Measurements from ENCODE around the gene GRAP2. TPM values are rescaled to one million over a fixed set of nuclear protein-coding genes. Genes with fewer than 3 reads are reported as not detected.

The GRAP2 gene
- total and polyA plus RNA-seq, 9 of the 15 experiments (the other 6 are each of a cell fraction or from before 2014, with no cell fraction given) = 4.8 to 88.7 (median 60.4) TPM

- peak overlapping the region in 1 of 2 experiments; percentile 80; a peak in 1 of 4 replicates for H3K9ac ChIP-seq (ENCODE audit: insufficient read depth in 1 of 2, low read depth in 2 of 2, low read length in 2 of 2)
- no peaks in the 10 kb centered on the region for H3K36me3 ChIP-seq (ENCODE audit: control insufficient read depth, insufficient read depth, low read length)
- CTCF ChIA-PET (ENCODE audit: low intra/inter-chr PET ratio) = no interaction called here
- intact Hi-C loops (cut with micrococcal nuclease) (no loop called here), in situ Hi-C loops (cut with MboI) (no loop called here)
- H3K9me1 ChIP-seq (ENCODE audit: control insufficient read depth, insufficient read depth, low read length) = no peaks in the 10 kb centered on the region
- peak in 3 of 4 experiments; percentile 16 to 62 (median 56) for DNase-seq (ENCODE audit: extremely low read depth in 1 of 4, low spot score in 3 of 4)
- peak overlapping the region; percentile 14; the same call in 1 of the 2 replicates for H3K4me2 ChIP-seq (ENCODE audit: insufficient read depth, low read length)
- H3K79me2 ChIP-seq (ENCODE audit: control insufficient read depth, insufficient read depth, low read length) = no peaks in the 10 kb centered on the region
- peaks cover 42 to 52% of the 10 kb centered on the region in 2 experiments for H3K4me1 ChIP-seq (replicated peaks in 1 of 2; ENCODE audit: control insufficient read depth in 2 of 2, insufficient read depth in 2 of 2, low read length in 2 of 2)
- no peaks in the 10 kb centered on the region; the same call in 1 of the 2 replicates for H4K20me1 ChIP-seq (replicated peaks; ENCODE audit: control insufficient read depth, insufficient read depth, low read length)
- no peaks in the 10 kb centered on the region for H3K9me3 ChIP-seq (replicated peaks; ENCODE audit: control insufficient read depth, insufficient read depth, low read depth, low read length)
- H2AFZ ChIP-seq (ENCODE audit: low read depth, low read length) = peak overlapping the region; percentile 17; the same call in 1 of the 2 replicates
- POLR2A ChIA-PET = interaction anchor here (0.6 to 1.6 kb wide), 5 partner anchors 11 to 388 kb away, joined by 3 to 8 read pairs (median 3); no protein-coding TSS in a partner anchor
- no peak overlapping the region for H3K4me3 ChIP-seq
- peak; percentile 74 for FAIRE-seq
- no peaks in the 10 kb centered on the region for H3K27me3 ChIP-seq (ENCODE audit: control insufficient read depth in 2 of 2, insufficient read depth in 2 of 2, low read length in 2 of 2)
- H3K27ac ChIP-seq (ENCODE audit: extremely low read depth, low read depth, low read length) = no peak overlapping the region
- no TSS peak for BruUV-seq (replicated peaks)
- peak; percentile 62 for ATAC-seq
- WGBS (ENCODE audit: insufficient coverage, low coverage, missing lambda C conversion rate) = 35% methylated on average over 12 of the region's 14 CpGs
- TF ChIP-seq SMARCA4 (IDR thresholded peaks at IDR 0.05) (peak; percentile 14; the same call in 1 of the 2 replicates), ATF7 (IDR thresholded peaks at IDR 0.05) (peak; percentile 59; the same call in 1 of the 2 replicates), HMBOX1 (IDR thresholded peaks at IDR 0.05) (peak; percentile 68; the same call in 1 of the 2 replicates), LEF1 (IDR thresholded peaks at IDR 0.05) (0 out of 2 replicates have a peak, but pooled peaks have one; percentile 39), PHB2 (IDR thresholded peaks at IDR 0.05; ENCODE audit: low read depth) (no peak), ZBTB43 (CRISPR knock-in tag; IDR thresholded peaks at IDR 0.05) (no peak), ZNF263 (CRISPR knock-in tag; IDR thresholded peaks at IDR 0.05; ENCODE audit: borderline replicate concordance) (no peak), HDAC2 (IDR thresholded peaks at IDR 0.05) (0 out of 2 replicates have a peak, but pooled peaks have one; percentile 21), CEBPG (CRISPR knock-in tag; IDR thresholded peaks at IDR 0.05) (no peak), CEBPG (tag; conservative IDR thresholded peaks at IDR 0.05 in 1 of 2, IDR thresholded peaks at IDR 0.05 in 1 of 2) (peak; percentile 21 to 30; a peak in 2 of 4 replicates), RBFOX2 (IDR thresholded peaks at IDR 0.05; ENCODE audit: low read depth, low read length) (0 out of 2 replicates have a peak, but pooled peaks have one; percentile 23), CTBP1 (IDR thresholded peaks at IDR 0.05; ENCODE audit: borderline replicate concordance) (0 out of 2 replicates have a peak, but pooled peaks have one; percentile 43), PRDM10 (IDR thresholded peaks at IDR 0.05; ENCODE audit: partially characterized antibody) (peak; percentile 41), CREBBP (IDR thresholded peaks at IDR 0.05; ENCODE audit: low read depth, low read length) (no peak), BACH1 (tag; IDR thresholded peaks at IDR 0.05) (no peak), SOX6 (IDR thresholded peaks at IDR 0.05) (peak; percentile 25; the same call in 1 of the 2 replicates)
These were observed 101.1 kb downstream of the GRAP2 start for GRCh38 chr22:40001800-40002577.

All from K562 (cell line).